ENCODE data around the gene THBS2. TPM values are rescaled to one million over a fixed set of nuclear protein-coding genes. Genes with fewer than 3 reads are reported as not detected.

Gene THBS2
- total and polyA plus RNA-seq, 2 donors (not counting 3 experiments of a cell fraction or from before 2014, with no cell fraction given): 0.08 TPM; not detected in 1

DNA sequence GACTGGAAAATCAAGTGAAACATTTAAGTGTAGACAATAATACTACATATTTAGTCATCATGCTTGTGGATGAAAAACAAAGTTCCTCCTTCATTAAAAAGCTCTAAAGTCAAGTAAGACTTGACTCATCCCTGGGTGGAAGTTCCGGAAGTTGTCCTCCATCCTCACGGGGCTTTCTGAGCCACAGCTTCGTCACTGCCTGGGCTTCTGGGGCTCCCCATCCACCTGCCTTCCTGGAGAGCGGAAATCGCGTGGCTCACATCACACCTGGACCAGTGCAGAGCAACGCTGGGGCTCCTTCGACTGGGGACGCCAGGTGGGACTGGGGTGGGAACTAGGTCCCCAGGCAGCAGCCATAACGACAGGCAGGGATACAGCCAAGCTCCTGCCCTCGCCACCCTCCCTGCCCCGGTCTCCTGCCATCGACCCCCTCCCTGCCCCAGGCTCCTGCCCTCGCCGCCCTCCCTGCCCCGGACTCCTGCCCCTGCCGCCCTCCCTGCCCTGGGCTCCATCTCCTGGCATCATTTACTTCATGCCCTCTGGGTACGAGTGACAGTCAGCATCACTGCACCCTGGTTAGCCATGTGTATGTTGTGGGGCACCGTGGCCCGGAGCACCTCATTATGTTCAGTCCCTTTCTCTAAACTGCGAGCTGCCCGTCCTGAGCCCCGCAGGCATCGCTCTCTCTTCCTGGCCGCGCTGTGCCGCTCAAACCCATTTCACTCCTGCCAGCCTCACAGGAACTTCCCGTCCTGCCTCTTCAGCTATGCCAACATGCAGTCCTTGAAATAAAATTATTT is 12.9 kb downstream of the THBS2 start:
- DNase-seq (ENCODE audit: low read depth, low spot score): no peak
- BruUV-seq (replicated peaks): no TSS peak
- intact Hi-C loops (cut with micrococcal nuclease) (no loop called here), dilution Hi-C loops (cut with MboI; ENCODE audit: extremely low pct_ligation_motif_present, low sequenced_read_pairs) (no loop called here)
- Histone ChIP-seq H3K4me2 (ENCODE audit: insufficient read depth, low read length) (no peak overlapping the region), H2AFZ (ENCODE audit: low read depth, low read length) (no peak overlapping the region), H3K27ac (ENCODE audit: insufficient read depth, low read depth, low read length) (no peak overlapping the region), H3K9me1 (replicated peaks; ENCODE audit: control insufficient read depth, extremely low read depth, insufficient read depth, low read length) (no peaks in the 10 kb centered on the region), H3K4me3 (replicated peaks in 1 of 3; ENCODE audit: insufficient read depth in 1 of 3, low read depth in 1 of 3, low read length in 3 of 3) (no peak overlapping the region), H3K4me1 (ENCODE audit: control insufficient read depth, extremely low read depth, insufficient read depth, low read length) (no peaks in the 10 kb centered on the region), H3K79me2 (ENCODE audit: control insufficient read depth, insufficient read depth, low read length) (no peaks in the 10 kb centered on the region), H3K27me3 (ENCODE audit: control insufficient read depth in 2 of 2, insufficient read depth in 2 of 2, low read length in 2 of 2) (no peaks in the 10 kb centered on the region), H3K9ac (replicated peaks; ENCODE audit: extremely low read depth, insufficient read depth, low read length) (no peak overlapping the region), H3K36me3 (ENCODE audit: control insufficient read depth in 2 of 2, extremely low read depth in 1 of 2, insufficient read depth in 2 of 2, low read length in 2 of 2) (no peaks in the 10 kb centered on the region), H3K9me3 (replicated peaks; ENCODE audit: control insufficient read depth, insufficient read depth, low read length) (peaks cover 2% of the 10 kb centered on the region), H4K20me1 (replicated peaks; ENCODE audit: control insufficient read depth, extremely low read depth, insufficient read depth, low read length) (no peaks in the 10 kb centered on the region)
- ChIA-PET POLR2A (no interaction called here), CTCF (no interaction called here)
- no peak for FAIRE-seq
- no peak for TF ChIP-seq JUN (IDR thresholded peaks at IDR 0.05; ENCODE audit: borderline replicate concordance, insufficient read depth, insufficient read length, low read depth)

DNA sequence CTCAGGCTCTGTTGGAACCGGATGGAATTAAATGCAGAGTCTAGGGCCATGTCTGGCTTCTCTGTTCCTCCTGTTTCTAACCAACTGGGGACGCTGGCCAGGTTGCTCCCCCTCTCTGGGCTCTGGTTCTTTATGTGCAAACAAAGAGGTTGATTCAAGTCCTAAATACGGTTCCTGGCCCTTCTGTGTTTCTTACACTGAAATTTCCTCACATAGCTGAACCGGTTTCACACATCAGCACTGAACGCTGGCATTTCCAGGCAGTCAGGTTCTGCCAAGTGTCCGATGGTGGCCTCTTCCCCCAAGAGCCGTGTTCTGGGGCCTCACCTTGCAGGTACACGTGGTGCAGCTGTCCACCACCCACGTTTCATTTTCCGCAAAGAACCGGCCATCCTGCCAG is 13.5 kb downstream of the THBS2 start:
- no peak overlapping the region for H3K4me2 ChIP-seq (ENCODE audit: insufficient read depth, low read length)
- no peak for FAIRE-seq
- H3K9me3 ChIP-seq (replicated peaks; ENCODE audit: control insufficient read depth, insufficient read depth, low read length): peaks cover 8% of the 10 kb centered on the region
- no peak overlapping the region for H3K4me3 ChIP-seq (replicated peaks in 1 of 3; ENCODE audit: insufficient read depth in 1 of 3, low read depth in 1 of 3, low read length in 3 of 3)
- dilution Hi-C loops (cut with MboI; ENCODE audit: extremely low pct_ligation_motif_present, low sequenced_read_pairs) (no loop called here), intact Hi-C loops (cut with micrococcal nuclease) (no loop called here)
- DNase-seq (ENCODE audit: low read depth, low spot score): no peak
- ChIA-PET POLR2A (no interaction called here), CTCF (no interaction called here)
- no peaks in the 10 kb centered on the region for H3K27me3 ChIP-seq (ENCODE audit: control insufficient read depth in 2 of 2, insufficient read depth in 2 of 2, low read length in 2 of 2)
- no TSS peak for BruUV-seq (replicated peaks)
- H3K9me1 ChIP-seq (replicated peaks; ENCODE audit: control insufficient read depth, extremely low read depth, insufficient read depth, low read length): no peaks in the 10 kb centered on the region
- H3K79me2 ChIP-seq (ENCODE audit: control insufficient read depth, insufficient read depth, low read length): no peaks in the 10 kb centered on the region
- no peak overlapping the region for H2AFZ ChIP-seq (ENCODE audit: low read depth, low read length)
- TF ChIP-seq POLR2AphosphoS5 (IDR thresholded peaks at IDR 0.05; ENCODE audit: insufficient read depth, low read depth, low read length) (no peak), GATA2 (IDR thresholded peaks at IDR 0.05; ENCODE audit: insufficient read depth, insufficient read length, low read depth, low read length) (no peak), JUN (IDR thresholded peaks at IDR 0.05; ENCODE audit: borderline replicate concordance, insufficient read depth, insufficient read length, low read depth) (no peak), POLR2A (IDR thresholded peaks at IDR 0.05; ENCODE audit: low read depth, low read length) (no peak), MYC (IDR thresholded peaks at IDR 0.05; ENCODE audit: low read depth, low read length) (no peak), FOS (IDR thresholded peaks at IDR 0.05; ENCODE audit: borderline replicate concordance, insufficient read depth, low read length) (no peak), EZH2 (IDR thresholded peaks at IDR 0.05; ENCODE audit: borderline replicate concordance, low read depth, low read length, severe bottlenecking) (no peak)
- TF ChIP-seq, protein P1, sequence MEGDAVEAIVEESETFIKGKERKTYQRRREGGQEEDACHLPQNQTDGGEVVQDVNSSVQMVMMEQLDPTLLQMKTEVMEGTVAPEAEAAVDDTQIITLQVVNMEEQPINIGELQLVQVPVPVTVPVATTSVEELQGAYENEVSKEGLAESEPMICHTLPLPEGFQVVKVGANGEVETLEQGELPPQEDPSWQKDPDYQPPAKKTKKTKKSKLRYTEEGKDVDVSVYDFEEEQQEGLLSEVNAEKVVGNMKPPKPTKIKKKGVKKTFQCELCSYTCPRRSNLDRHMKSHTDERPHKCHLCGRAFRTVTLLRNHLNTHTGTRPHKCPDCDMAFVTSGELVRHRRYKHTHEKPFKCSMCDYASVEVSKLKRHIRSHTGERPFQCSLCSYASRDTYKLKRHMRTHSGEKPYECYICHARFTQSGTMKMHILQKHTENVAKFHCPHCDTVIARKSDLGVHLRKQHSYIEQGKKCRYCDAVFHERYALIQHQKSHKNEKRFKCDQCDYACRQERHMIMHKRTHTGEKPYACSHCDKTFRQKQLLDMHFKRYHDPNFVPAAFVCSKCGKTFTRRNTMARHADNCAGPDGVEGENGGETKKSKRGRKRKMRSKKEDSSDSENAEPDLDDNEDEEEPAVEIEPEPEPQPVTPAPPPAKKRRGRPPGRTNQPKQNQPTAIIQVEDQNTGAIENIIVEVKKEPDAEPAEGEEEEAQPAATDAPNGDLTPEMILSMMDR (IDR thresholded peaks at IDR 0.05; ENCODE audit: extremely low read depth in 1 of 2, insufficient read depth in 1 of 2, low read depth in 1 of 2, low read length in 2 of 2): no peak
- TF ChIP-seq, protein P2, sequence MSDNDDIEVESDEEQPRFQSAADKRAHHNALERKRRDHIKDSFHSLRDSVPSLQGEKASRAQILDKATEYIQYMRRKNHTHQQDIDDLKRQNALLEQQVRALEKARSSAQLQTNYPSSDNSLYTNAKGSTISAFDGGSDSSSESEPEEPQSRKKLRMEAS (IDR thresholded peaks at IDR 0.05; ENCODE audit: insufficient read depth, insufficient read length): no peak
- no peaks in the 10 kb centered on the region for H3K4me1 ChIP-seq (ENCODE audit: control insufficient read depth, extremely low read depth, insufficient read depth, low read length)
- no peaks in the 10 kb centered on the region for H3K36me3 ChIP-seq (ENCODE audit: control insufficient read depth in 2 of 2, extremely low read depth in 1 of 2, insufficient read depth in 2 of 2, low read length in 2 of 2)
- no peak overlapping the region for H3K27ac ChIP-seq (ENCODE audit: insufficient read depth, low read depth, low read length)
- no peak overlapping the region for H3K9ac ChIP-seq (replicated peaks; ENCODE audit: extremely low read depth, insufficient read depth, low read length)
- H4K20me1 ChIP-seq (replicated peaks; ENCODE audit: control insufficient read depth, extremely low read depth, insufficient read depth, low read length): no peaks in the 10 kb centered on the region
